GM08714 (cell line): ENCODE measurements around the gene SPTBN1.

Experiments
- H3K4me3 ChIP-seq: fragments of 200-500 bp; sonication (Bioruptor generic); 2 replicates; pipeline ENCODE4 v1.5.1; 2014; ENCODE audit warnings: mild to moderate bottlenecking, low read length, inconsistent platforms
- ZNF274 ChIP-seq: IDR thresholded peaks from 2 replicates; pipeline ENCODE4 v1.6.1; 2012; ENCODE audit warnings: mild to moderate bottlenecking, low read depth, low read length

The SPTBN1 gene

DNA sequence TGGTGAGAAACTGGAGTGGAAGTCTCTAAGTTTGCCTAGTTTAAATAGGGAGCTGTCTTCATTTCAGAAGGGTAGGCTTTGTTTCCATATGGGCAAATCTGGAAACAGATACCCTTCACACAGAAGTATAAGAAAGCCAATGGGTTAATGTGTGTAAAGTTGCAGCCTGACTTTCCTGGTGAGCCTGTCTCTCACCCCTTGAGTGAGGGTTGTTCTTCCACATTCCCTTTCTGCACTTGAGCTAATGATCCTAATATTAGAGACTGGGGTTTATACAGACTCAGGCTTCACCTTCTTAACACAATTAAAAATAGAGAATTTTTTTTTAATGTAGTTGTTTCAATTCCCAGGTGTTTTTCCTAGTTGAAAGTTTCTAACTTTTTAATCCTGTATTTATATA, 158.7 kb downstream of the SPTBN1 start:
- no peak overlapping the region for H3K4me3 ChIP-seq
- TF ChIP-seq ZNF274 = no peak

DNA sequence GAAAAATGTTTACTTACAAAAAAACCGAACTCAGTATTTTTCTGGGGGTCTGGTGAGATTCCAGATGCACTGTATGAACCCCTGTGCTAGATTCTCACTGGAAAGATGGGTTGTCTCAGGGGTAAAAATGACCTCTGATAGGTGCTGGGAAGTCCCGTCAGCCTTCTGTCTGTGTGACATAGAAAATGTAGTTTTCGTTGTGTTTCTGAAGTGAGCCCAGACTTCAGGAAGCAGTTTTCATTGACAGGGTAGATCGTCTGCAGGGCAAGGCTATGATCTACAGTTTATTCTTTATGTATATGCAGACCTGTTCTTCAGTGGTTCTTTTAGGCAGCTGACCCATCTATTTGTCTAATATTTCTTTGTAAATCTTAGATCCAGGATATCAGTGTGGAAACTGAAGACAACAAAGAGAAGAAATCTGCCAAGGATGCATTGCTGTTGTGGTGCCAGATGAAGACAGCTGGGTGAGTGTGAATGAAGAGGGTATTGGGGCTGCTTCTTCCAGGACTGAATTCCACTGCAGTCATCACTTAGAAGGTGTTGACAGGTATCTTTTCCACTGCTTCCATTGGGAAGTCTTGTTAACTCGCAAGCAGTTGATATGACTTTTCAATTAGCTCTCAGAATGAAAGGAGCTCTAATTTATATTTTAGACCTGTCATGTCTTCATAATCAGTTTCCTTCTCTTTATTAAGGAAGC, 159.9 kb downstream of the SPTBN1 start:
- no peak for TF ChIP-seq ZNF274
- no peak overlapping the region for H3K4me3 ChIP-seq

DNA sequence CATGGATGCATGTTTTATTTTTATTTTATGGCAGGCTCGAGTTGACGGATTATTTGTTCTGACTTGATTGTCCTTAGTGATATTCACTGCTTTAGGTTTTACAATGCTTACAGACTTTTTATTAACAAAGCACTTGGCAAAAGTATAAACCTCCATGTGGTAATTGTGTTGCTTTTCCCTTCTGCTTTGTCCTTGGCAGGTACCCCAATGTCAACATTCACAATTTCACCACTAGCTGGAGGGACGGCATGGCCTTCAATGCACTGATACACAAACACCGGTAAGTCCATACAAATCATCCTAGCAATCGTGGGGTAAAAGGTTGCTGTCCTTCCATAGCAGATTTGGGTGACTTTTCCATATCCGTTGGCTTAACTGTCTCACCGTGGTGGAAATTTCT, 161.3 kb downstream of the SPTBN1 start:
- no peak for TF ChIP-seq ZNF274
- no peak overlapping the region for H3K4me3 ChIP-seq

DNA sequence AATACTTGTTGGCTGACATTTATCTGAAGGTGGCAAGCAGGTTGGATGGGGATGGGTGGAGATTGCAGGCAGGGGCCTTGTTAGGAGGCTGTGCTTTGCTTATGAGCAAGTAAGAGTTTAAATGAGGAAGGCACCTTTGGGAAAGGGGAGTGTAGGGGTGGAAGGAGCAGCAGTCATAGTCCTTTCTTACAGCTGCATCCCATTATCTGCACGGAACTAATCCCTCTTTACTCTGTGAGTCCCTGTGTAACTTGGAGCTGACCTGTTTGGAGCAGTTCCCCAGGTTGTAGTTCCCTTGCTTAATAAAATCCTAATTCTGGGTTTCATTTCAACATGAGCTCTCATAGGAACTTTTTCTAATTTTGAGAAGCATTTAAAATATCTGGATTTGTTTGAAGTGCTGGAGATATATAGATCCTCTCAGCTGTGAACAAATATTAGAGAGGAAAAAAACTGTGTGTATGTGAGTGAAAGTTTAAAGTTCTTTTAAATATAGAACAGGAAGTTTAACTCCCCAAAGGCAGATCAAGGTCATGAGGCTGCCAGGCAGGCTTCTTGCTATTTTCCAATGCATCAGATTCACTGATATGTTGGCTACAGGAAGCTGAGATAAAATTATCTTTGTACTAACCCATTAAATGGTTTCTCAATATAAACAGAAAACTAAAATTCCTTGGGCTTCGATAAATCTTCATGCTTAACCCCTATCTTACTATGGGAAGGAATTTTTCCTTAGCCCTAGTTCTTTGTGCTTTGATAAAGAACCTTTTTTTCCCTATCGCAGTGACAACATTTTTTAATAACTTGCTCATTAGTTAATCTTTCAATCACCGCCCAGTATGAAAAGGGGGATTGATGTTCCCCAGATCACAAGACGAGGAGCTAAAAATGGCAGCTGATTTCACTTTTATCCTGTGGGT, 162.8 kb downstream of the SPTBN1 start:
- TF ChIP-seq ZNF274 = no peak
- H3K4me3 ChIP-seq = no peak overlapping the region

DNA sequence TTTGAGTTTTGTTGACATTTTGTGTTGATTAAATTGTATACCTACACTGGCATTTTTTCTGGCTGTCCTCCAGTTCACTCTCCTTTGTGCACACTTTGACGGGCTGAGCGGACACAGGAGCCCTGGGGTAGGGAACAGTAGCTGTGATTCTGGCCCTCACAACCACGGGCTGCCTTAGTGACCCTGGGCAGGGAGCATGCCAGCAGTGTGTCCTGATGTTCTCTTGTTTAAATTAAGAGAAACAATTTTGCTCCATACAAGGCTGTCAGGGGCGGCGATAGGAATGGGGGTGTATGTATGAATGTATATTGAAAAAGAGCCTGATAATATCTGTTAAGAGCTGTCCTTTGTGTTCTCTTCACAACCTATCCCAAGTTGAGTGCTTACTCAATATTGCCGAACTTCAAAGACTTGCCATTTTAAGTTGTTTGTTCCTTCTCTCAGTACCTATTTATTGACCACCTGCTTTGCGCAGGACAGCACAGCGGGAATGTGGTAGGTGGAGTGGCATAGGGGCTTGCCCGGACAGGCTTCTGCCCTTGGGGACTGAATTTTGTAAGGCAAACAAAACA, 163.6 kb downstream of the SPTBN1 start:
- no peak for TF ChIP-seq ZNF274
- H3K4me3 ChIP-seq = no peak overlapping the region

DNA sequence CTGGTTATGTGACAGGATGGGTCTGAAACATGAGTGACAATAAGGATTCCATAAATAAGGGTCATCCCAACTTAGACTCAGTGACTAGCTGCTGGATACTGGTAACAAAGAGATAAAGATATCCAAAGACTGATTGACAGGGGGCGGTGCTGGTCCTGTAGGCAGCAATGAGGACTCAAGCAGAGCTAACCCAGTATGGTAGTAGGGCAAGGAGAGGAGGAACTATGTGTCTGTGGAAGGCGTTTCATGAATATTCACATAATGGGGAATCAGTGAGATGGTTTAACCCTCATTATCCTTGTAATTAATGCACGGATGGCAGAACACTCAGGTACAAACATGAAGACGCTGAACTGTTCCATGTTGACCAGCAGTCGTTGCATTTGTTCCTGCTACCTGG, 164.8 kb downstream of the SPTBN1 start:
- no peak overlapping the region for H3K4me3 ChIP-seq
- TF ChIP-seq ZNF274 = no peak

DNA sequence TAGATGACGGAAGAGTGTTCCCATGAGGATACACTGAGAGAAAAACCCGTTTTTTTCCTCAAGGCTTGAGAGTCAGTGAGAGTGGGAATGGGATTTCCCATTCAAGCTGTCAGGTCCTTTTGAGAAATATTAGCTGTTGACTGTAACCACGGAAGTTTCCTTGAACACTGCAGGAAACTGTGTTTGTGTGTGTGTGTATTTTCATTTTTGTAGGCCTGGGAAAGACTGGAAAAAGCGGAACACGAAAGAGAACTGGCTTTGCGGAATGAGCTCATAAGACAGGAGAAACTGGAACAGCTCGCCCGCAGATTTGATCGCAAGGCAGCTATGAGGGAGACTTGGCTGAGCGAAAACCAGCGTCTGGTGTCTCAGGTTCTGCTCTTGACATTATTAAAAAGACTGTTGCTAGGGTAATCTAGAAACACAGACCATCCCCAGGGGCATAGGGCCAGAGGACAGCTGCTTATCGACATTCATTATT, 168.5 kb downstream of the SPTBN1 start:
- no peak for TF ChIP-seq ZNF274
- H3K4me3 ChIP-seq = no peak overlapping the region

DNA sequence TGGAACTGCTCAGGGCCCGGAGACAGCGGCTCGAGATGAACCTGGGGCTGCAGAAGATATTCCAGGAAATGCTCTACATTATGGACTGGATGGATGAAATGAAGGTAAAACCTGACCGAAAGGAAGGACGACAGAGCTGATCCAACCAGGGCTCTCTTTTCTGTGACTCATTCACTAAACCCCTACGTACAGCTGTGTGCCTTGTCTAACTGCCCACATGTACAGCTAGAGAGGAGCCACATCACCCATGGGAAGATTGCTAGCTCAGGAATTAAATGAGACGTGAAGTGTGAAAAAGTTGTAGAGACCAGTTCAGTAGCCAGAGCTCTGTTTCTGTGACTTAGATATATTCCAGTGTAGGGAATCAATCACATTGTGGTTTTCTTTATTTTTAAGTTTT, 170.0 kb downstream of the SPTBN1 start:
- no peak for TF ChIP-seq ZNF274
- H3K4me3 ChIP-seq = no peak overlapping the region

DNA sequence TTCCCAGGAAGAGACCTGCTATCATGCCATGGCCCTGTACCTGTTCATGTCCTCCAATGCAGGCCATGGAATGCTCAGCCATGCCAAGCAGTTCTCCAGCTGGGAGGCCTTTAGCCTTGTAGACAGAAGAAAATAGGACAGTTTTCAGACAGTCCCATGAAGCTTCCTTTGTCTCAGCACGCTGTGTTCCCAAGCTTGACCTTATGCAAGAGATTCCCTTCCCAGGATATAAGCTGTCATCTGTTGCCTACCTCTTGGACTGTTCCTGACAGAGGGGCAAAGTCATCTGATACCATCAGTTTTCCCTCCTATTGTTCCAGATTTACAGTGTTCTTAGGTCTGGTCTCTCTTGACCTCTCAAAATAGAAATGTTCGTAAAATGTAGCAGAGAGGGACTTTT, 170.8 kb downstream of the SPTBN1 start:
- H3K4me3 ChIP-seq = no peak overlapping the region
- no peak for TF ChIP-seq ZNF274

DNA sequence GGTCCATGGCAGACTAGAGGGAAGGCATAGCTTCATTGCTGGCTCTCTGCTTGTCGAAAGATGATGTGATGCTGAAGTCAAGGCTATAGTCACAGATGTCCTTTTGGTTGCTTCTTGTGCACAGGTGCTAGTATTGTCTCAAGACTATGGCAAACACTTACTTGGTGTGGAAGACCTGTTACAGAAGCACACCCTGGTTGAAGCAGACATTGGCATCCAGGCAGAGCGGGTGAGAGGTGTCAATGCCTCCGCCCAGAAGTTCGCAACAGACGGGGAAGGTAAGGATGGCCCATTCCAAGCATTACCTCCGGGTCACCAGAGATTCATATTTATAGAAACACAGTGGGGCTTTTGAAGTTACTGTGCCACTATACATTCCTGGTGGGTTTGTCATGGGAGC, 171.8 kb downstream of the SPTBN1 start:
- H3K4me3 ChIP-seq = no peak overlapping the region
- no peak for TF ChIP-seq ZNF274

DNA sequence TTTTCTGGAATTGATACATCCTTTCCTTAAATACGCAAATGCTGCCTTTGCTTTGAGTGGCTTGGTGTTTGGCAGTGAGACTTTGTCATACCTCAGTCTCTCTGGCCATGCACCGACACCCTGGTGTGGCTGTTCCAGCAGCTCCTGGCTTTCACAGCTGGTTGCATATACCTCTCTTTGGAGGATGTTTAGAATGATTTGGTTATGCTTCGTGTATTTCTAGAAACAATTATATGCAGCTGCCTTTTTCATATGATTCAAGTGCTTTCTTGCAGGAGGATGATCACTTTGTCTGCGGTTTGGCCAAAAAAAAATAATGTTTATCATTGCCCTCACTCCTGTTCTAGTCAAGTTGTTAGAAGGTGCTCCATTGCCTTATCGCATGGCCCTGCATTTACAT, 172.3 kb downstream of the SPTBN1 start:
- no peak overlapping the region for H3K4me3 ChIP-seq
- TF ChIP-seq ZNF274 = no peak

DNA sequence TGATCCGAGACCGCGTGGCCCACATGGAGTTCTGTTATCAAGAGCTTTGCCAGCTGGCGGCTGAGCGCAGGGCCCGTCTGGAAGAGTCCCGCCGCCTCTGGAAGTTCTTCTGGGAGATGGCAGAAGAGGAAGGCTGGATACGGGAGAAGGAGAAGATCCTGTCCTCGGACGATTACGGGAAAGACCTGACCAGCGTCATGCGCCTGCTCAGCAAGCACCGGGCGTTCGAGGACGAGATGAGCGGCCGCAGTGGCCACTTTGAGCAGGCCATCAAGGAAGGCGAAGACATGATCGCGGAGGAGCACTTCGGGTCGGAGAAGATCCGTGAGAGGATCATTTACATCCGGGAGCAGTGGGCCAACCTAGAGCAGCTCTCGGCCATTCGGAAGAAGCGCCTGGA, 172.8 kb downstream of the SPTBN1 start:
- H3K4me3 ChIP-seq = no peak overlapping the region
- no peak for TF ChIP-seq ZNF274

DNA sequence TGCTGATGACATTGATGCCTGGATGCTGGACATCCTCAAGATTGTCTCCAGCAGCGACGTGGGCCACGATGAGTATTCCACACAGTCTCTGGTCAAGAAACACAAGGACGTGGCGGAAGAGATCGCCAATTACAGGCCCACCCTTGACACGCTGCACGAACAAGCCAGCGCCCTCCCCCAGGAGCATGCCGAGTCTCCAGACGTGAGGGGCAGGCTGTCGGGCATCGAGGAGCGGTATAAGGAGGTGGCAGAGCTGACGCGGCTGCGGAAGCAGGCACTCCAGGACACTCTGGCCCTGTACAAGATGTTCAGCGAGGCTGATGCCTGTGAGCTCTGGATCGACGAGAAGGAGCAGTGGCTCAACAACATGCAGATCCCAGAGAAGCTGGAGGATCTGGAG, 173.3 kb downstream of the SPTBN1 start:
- no peak overlapping the region for H3K4me3 ChIP-seq
- no peak for TF ChIP-seq ZNF274

DNA sequence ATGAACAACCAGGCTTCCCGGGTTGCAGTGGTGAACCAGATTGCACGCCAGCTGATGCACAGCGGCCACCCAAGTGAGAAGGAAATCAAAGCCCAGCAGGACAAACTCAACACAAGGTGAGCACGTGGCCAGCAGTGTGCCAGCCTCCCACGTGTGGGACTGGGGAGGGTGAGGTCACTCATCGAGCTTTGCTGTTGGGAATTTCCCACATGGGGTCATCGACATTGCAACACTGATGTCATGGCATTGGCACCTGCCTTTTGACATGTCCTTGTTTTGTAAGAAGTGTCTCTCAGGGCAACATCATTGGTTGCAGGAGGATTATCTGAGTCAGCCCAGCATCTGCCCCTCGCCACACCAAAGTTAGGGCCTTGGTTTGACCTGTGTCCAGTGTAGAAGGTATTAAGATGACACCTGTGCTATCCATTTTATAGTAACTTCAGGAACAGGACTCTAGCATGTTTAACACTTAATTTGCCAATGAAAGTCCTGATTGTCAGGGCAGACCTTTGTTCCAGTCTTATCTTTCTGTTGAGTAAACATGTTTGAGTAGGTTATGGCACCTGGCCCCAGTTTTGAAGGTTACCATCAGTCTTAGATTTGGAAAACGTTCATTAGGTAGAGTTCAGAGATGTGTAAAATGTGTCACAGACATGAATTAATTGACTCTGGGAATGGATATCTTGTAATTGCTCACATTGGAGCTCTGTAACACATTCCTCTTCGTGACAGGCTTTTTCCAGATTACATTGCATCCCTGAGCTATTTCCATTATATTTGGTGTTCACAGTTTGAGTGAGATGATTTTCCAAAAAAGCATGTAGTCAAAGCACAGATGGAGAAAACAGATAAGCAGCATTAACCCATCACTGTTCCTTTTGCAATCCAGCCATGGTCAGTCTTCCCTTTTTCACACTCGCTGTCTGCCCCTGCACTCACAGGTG, 174.1 kb downstream of the SPTBN1 start:
- H3K4me3 ChIP-seq = no peak overlapping the region
- TF ChIP-seq ZNF274 = no peak
